Coronary artery (tissue), 2 donors: ENCODE measurements around the gene SPARCL1.
A peak's percentile ranks its signal among the peaks of the same experiment; 100 is the strongest.

Experiments used
- DNase-seq: peaks from one replicate; pipeline ENCODE4 v3.0.0-alpha.2; 2017; ENCODE audit warnings: low spot score
- H3K27ac ChIP-seq, 2 donors: fragments of 200-600 bp; sonication (generic); one replicate each; pipeline ENCODE4 v1.5.1; 2016 to 2019
- H3K4me3 ChIP-seq: fragments of 200-600 bp; sonication (generic); 2 replicates; pipeline ENCODE4 v1.5.1; 2016; ENCODE audit warnings: mild to moderate bottlenecking, moderate library complexity
- CTCF ChIP-seq: fragments of 200-600 bp; sonication (generic); IDR thresholded peaks from one replicate; pipeline ENCODE4 v1.5.1; 2019; ENCODE audit warnings: antibody characterized with exemption

The SPARCL1 gene

GRCh38 chr4:87521757-87522374, 7.3 kb downstream of the SPARCL1 start:
- peak overlapping the region; percentile 71 for H3K4me3 ChIP-seq
- TF ChIP-seq CTCF: no peak
- peak overlapping the region; percentile 94 for H3K27ac ChIP-seq
- no peak for DNase-seq

GRCh38 chr4:87521319-87521718, 7.9 kb downstream of the SPARCL1 start:
- H3K27ac ChIP-seq: peak overlapping the region; percentile 94
- peak overlapping the region; percentile 71 for H3K4me3 ChIP-seq
- no peak for TF ChIP-seq CTCF
- DNase-seq: no peak

DNA sequence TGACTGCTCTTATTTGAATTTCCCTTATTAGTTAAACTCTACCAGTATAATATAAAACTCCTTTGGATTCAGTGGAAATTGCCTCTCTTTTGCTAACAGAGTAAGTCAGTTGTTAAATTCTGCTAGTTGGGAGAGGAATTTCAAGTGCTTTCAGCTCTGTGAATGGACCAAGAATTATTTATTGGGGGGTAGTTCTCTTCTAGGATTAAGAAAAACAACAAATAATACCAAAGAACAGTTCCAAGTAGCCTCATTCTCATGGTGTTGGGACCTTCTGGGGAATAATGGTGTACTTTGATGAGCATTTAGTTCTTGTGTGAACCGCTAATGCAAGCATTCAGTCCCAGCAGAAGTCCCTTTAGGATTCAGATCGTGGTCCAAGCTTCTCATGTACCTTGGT, 11.6 kb downstream of the SPARCL1 start:
- DNase-seq: no peak
- Histone ChIP-seq H3K27ac (peak overlapping the region in 1 of 2 donors; percentile 60), H3K4me3 (no peak overlapping the region)
- TF ChIP-seq CTCF: no peak

GRCh38 chr4:87516683-87517082, 12.5 kb downstream of the SPARCL1 start:
- H3K27ac ChIP-seq: peak overlapping the region; percentile 38 to 68

DNA sequence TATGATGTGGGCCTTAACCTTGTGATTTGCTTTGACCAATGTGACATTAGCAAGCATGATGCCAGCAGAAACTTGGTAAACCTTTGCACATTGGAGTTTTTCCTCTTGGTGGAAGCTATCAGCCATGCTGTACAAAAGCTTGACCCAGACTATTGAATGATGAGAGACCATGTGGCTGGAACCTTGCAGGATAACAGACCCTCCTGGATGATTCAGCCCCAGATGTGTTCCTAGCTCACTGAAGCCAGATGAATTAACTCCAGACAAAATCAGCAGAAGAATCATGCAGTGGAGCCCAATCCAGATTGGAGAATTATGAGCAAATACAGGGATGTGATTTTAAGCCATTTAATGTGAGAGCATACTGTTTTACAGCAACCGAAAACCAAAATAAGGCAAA, 16.8 kb downstream of the SPARCL1 start:
- peak overlapping the region; percentile 29 for H3K4me3 ChIP-seq
- no peak for DNase-seq
- no peak for TF ChIP-seq CTCF
- peak overlapping the region; percentile 19 to 47 for H3K27ac ChIP-seq

More at GRCh38 chr4:87516683-87517082, 12.5 kb downstream of the SPARCL1 start:
- peak overlapping the region; percentile 22 for H3K4me3 ChIP-seq
- DNase-seq: no peak
- TF ChIP-seq CTCF: no peak

DNA sequence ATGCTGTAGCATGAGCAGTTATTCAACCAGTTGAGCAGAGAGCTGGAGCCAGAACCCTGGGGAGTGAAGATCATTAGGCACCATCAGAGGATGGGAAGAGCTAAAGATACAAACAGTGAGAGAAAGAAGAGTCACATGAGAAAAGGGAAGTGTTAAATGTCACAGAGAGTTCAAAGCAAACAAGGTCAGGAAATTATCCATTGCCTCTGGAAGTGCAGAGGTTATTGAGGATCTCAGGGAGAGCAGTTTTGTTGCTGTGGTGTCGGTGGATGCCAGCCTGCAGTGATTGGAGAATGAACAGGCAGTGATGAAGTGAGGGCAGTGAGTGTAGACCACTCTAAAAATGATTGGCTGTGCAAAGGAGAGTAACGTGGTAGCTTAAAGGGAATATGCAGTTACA, 17.7 kb downstream of the SPARCL1 start:
- H3K4me3 ChIP-seq: peak overlapping the region; percentile 21
- H3K27ac ChIP-seq: peak overlapping the region in 1 of 2 donors; percentile 38
- no peak for DNase-seq
- no peak for TF ChIP-seq CTCF

DNA sequence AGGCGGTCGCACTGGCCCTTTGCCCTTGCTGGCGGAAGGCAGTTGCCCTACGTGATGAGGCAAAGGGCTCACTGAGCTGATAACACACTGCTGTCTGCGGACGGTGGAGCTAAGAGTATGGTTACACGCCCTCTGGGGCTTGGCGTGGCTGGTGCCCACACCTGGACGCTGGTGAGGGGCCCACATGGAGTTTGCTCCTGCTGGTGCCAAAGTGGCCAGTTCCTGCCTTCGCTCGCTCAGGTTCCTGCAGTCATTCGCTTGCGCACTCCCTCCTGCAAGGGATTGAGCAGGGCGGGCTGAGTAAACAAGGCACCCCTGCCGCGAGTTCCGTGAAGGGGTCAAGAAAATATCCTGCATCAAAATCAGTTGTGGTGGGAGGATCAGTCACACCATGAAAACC, 18.4 kb downstream of the SPARCL1 start:
- no peak for DNase-seq
- TF ChIP-seq CTCF: no peak
- H3K27ac ChIP-seq: peak overlapping the region in 1 of 2 donors; percentile 5

More for the DNA sequence above, 18.4 kb downstream of the SPARCL1 start:
- H3K4me3 ChIP-seq: no peak overlapping the region
